Caco-2 (cell line): Measurements from ENCODE around the gene ACOX3. TPM values are rescaled to one million over a fixed set of nuclear protein-coding genes. Genes with fewer than 3 reads are reported as not detected.

Experiments
- BruUV-seq: library from RNA; stranded (reverse); fragments of 400-500 nt; replicated peaks from 2 replicates; lab custom pipeline; 2021; lab: Mats Ljungman, UMichigan
- CTCF ChIA-PET: fragments of 300-600 bp; sonication (Branson Sonifier 250); formaldehyde crosslinking; loops from one replicate; lab custom pipeline; 2022; ENCODE audit warnings: antibody characterized with exemption; lab: Charles Lee
- POLR2A ChIA-PET: fragments of 300-600 bp; sonication (Branson Sonifier 250); formaldehyde crosslinking; loops from one replicate; lab custom pipeline; 2022; ENCODE audit warnings: antibody characterized with exemption; lab: Charles Lee
- DNase-seq, 2 experiments: peaks; one replicate each; pipeline versions ENCODE4 v3.0.0 to v3.0.0-alpha.2; 2020 to 2022
- H3K27me3 ChIP-seq: replicated peaks from 2 replicates; pipeline ENCODE4 v1.6.0; 2011; ENCODE audit warnings: low read length; ENCODE audit not compliant: control insufficient read depth, insufficient read depth
- H3K36me3 ChIP-seq: 2 replicates; pipeline ENCODE4 v1.5.1; 2011; ENCODE audit warnings: low read length; ENCODE audit not compliant: control insufficient read depth, insufficient read depth
- H3K4me1 ChIP-seq: fragments of 250-450 bp; sonication (Bioruptor Pico); 2 replicates; pipeline ENCODE4 v1.5.1; 2020; ENCODE audit warnings: mild to moderate bottlenecking
- H3K4me3 ChIP-seq: 2 replicates; pipeline ENCODE4 v1.5.1; 2011; ENCODE audit warnings: low read depth, mild to moderate bottlenecking, control low read depth, low read length
- H3K9me3 ChIP-seq: fragments of 250-450 bp; sonication (Bioruptor Pico); 2 replicates; pipeline ENCODE4 v1.5.1; 2020; ENCODE audit warnings: mild to moderate bottlenecking, moderate library complexity
- H3K27ac Mint-ChIP-seq: one replicate; pipeline ENCODE4 v1.8.0; 2022; ENCODE audit warnings: mixed read lengths; ENCODE audit not compliant: unreplicated experiment
- H3K27me3 Mint-ChIP-seq: one replicate; pipeline ENCODE4 v1.8.0; 2022; ENCODE audit warnings: mixed read lengths; ENCODE audit not compliant: insufficient read depth, unreplicated experiment
- H3K36me3 Mint-ChIP-seq: one replicate; pipeline ENCODE4 v1.8.0; 2022; ENCODE audit warnings: mild to moderate bottlenecking, mixed read lengths; ENCODE audit not compliant: insufficient read depth, unreplicated experiment
- H3K4me1 Mint-ChIP-seq: one replicate; pipeline ENCODE4 v1.8.0; 2022; ENCODE audit warnings: low read depth, mixed read lengths; ENCODE audit not compliant: unreplicated experiment
- H3K4me3 Mint-ChIP-seq: one replicate; pipeline ENCODE4 v1.8.0; 2022; ENCODE audit warnings: mild to moderate bottlenecking, moderate library complexity, mixed read lengths; ENCODE audit not compliant: unreplicated experiment
- H3K9me3 Mint-ChIP-seq: one replicate; pipeline ENCODE4 v1.8.0; 2022; ENCODE audit warnings: mixed read lengths; ENCODE audit not compliant: unreplicated experiment
- CTCF ChIP-seq, 2 experiments: fragments of 200-600 bp in 1 of 2; IDR thresholded peaks; 1 replicate in 1 of 2; 2 replicates in 1 of 2; pipeline versions ENCODE4 v1.5.1 to v1.8.0; 2011 to 2022; ENCODE audit warnings: antibody characterized with exemption in 1 of 2, control low read depth in 1 of 2, inconsistent platforms in 1 of 2, low read depth in 1 of 2, low read length in 1 of 2, mild to moderate bottlenecking in 1 of 2, moderate library complexity in 1 of 2; ENCODE audit not compliant: insufficient read depth in 1 of 2, severe bottlenecking in 1 of 2, unreplicated experiment in 1 of 2
- intact Hi-C: fragments of 100-400 bp; cut with micrococcal nuclease; formaldehyde crosslinking; loops from one replicate; pipeline ENCODE4 v1.10.0; 2022; ENCODE audit not compliant: unreplicated experiment
- total RNA-seq: library from RNA; stranded (reverse); gene quantifications from 2 replicates; pipeline ENCODE4 v1.2.3, GENCODE V29; 2022

ACOX3 gene
- total RNA-seq, 1 experiment from 2014 or later: 11.5 TPM

- H3K27ac Mint-ChIP-seq: no peak overlapping the region
- CTCF ChIA-PET: interaction anchor here (0.6 to 1.6 kb wide), 11 partner anchors 10 to 295 kb away, joined by 3 to 13 read pairs (median 4); partner anchors contain the start of gene SH3TC1
Observed at GRCh38 chr4:8410066-8410625, 30.4 kb downstream of the ACOX3 start.

DNA sequence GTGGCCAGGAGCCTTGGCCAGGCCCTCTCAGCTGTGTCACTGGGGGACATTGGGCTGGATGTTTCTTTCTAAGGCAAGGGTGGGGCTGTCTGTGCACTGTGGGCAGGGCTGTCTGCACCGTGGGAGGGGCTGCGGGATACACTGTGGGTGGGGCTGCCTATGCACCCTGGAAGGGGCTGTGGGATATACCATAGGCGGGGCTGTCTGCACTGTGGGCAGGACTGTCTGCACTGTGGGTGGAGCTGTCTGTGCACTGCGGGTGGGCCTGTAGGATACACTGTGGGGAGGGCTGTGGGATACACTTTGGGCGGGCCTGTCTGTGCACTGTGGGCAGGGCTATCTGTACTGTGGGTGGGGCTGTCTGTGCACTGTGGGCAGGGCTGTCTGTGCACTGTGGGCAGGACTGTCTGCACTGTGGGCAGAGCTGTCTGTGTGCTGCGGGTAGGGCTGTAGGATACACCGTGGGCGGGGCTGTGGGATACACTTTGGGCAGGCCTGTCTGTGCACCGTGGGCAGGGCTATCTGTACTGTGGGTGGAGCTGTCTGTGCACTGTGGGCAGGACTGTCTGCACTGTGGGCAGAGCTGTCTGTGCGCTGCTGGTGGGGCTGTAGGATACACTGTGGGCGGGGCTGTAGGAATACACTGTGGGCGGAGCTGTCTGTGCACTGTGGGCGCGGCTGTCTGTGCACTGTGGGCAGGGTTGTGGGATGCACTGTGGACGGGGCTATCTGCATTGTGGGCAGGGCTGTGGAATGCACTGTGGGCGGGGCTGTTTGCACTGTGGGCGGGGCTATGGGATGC is 31.1 kb downstream of the ACOX3 start:
- H3K4me3 Mint-ChIP-seq: no peak overlapping the region
- ChIA-PET POLR2A (no interaction called here), CTCF (interaction anchor here (1.5 kb wide), 1 partner anchor 173 kb away, joined by 3 read pairs; no protein-coding TSS in a partner anchor)
- Histone ChIP-seq H3K4me1 (no peaks in the 10 kb centered on the region), H3K9me3 (no peaks in the 10 kb centered on the region), H3K36me3 (no peaks in the 10 kb centered on the region; the same call in 1 of the 2 replicates), H3K27me3 (no peaks in the 10 kb centered on the region), H3K4me3 (no peak overlapping the region)
- H3K9me3 Mint-ChIP-seq: no peaks in the 10 kb centered on the region
- H3K27ac Mint-ChIP-seq: no peak overlapping the region
- no peaks in the 10 kb centered on the region for H3K4me1 Mint-ChIP-seq
- no peak for TF ChIP-seq CTCF (IDR thresholded peaks at IDR 0.05; ENCODE audit: insufficient read depth in 1 of 2, low read depth in 1 of 2, low read length in 1 of 2, severe bottlenecking in 1 of 2, unreplicated experiment in 1 of 2)
- BruUV-seq: no TSS peak
- peak in 1 of 2 experiments; percentile 48 for DNase-seq
- intact Hi-C loops: loop anchor here (1.0 kb wide), 1 partner anchor 167 kb away; no protein-coding TSS in a partner anchor
- no peaks in the 10 kb centered on the region for H3K36me3 Mint-ChIP-seq
- H3K27me3 Mint-ChIP-seq: no peaks in the 10 kb centered on the region

More at GRCh38 chr4:8410066-8410625, 30.4 kb downstream of the ACOX3 start:
- no TSS peak for BruUV-seq
- Mint-ChIP-seq H3K9me3 (no peaks in the 10 kb centered on the region), H3K27me3 (no peaks in the 10 kb centered on the region), H3K4me3 (no peak overlapping the region), H3K4me1 (no peaks in the 10 kb centered on the region), H3K36me3 (no peaks in the 10 kb centered on the region)
- no peak overlapping the region for H3K4me3 ChIP-seq
- no peaks in the 10 kb centered on the region; the same call in 1 of the 2 replicates for H3K36me3 ChIP-seq
- intact Hi-C loops: loop anchor here (1.0 kb wide), 1 partner anchor 168 kb away; no protein-coding TSS in a partner anchor
- DNase-seq: no peak
- TF ChIP-seq CTCF (IDR thresholded peaks at IDR 0.05; ENCODE audit: insufficient read depth in 1 of 2, low read depth in 1 of 2, low read length in 1 of 2, severe bottlenecking in 1 of 2, unreplicated experiment in 1 of 2): no peak
- no peaks in the 10 kb centered on the region for H3K27me3 ChIP-seq
- no peaks in the 10 kb centered on the region for H3K4me1 ChIP-seq
- POLR2A ChIA-PET: interaction anchor here (1.4 kb wide), 1 partner anchor 18 kb away, joined by 3 read pairs; no protein-coding TSS in a partner anchor
- H3K9me3 ChIP-seq: no peaks in the 10 kb centered on the region

DNA sequence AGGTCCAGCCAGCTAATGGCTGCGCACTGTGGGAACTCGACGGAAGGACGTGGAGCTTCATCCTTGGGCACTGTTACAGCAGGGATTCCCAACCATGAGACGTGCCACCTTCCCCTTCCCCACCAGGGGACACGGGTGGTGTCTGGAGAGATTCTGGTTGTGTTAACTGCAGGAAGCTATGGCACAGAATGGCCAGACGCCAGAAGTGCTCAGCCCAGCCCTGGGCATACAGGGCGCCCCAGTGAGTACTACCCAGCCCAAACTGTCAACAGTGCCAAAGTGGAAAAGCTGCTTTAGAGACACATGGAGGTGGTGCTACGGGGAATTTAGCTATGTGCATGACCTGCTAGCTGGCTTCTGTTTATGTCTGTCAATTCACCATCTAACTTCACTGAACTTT is 32.8 kb downstream of the ACOX3 start:
- Mint-ChIP-seq H3K36me3 (no peaks in the 10 kb centered on the region), H3K9me3 (no peaks in the 10 kb centered on the region), H3K4me3 (no peak overlapping the region), H3K27ac (no peak overlapping the region), H3K27me3 (no peaks in the 10 kb centered on the region), H3K4me1 (no peaks in the 10 kb centered on the region)
- no peak for DNase-seq
- intact Hi-C loops: no loop called here
- BruUV-seq: no TSS peak
- POLR2A ChIA-PET: interaction anchor here (0.5 to 0.6 kb wide), 2 partner anchors 147 to 565 kb away, joined by 3 to 4 read pairs; no protein-coding TSS in a partner anchor
- Histone ChIP-seq H3K4me3 (no peak overlapping the region), H3K36me3 (no peaks in the 10 kb centered on the region; the same call in 1 of the 2 replicates), H3K27me3 (no peaks in the 10 kb centered on the region), H3K4me1 (no peaks in the 10 kb centered on the region), H3K9me3 (no peaks in the 10 kb centered on the region)
- CTCF ChIA-PET: interaction anchor here (1.0 to 1.6 kb wide), 2 partner anchors 165 to 231 kb away, joined by 3 to 4 read pairs; no protein-coding TSS in a partner anchor
- no peak for TF ChIP-seq CTCF (IDR thresholded peaks at IDR 0.05; ENCODE audit: insufficient read depth in 1 of 2, low read depth in 1 of 2, low read length in 1 of 2, severe bottlenecking in 1 of 2, unreplicated experiment in 1 of 2)
